ENCODE results near the gene MAMDC4. TPM values are rescaled to one million over a fixed set of nuclear protein-coding genes. Genes with fewer than 3 reads are reported as not detected.

The MAMDC4 gene
- total and polyA plus RNA-seq, 2 of the 8 experiments (the other 6 are each of a cell fraction or from before 2014, with no cell fraction given), result 3.1 to 4.5 TPM

DNA sequence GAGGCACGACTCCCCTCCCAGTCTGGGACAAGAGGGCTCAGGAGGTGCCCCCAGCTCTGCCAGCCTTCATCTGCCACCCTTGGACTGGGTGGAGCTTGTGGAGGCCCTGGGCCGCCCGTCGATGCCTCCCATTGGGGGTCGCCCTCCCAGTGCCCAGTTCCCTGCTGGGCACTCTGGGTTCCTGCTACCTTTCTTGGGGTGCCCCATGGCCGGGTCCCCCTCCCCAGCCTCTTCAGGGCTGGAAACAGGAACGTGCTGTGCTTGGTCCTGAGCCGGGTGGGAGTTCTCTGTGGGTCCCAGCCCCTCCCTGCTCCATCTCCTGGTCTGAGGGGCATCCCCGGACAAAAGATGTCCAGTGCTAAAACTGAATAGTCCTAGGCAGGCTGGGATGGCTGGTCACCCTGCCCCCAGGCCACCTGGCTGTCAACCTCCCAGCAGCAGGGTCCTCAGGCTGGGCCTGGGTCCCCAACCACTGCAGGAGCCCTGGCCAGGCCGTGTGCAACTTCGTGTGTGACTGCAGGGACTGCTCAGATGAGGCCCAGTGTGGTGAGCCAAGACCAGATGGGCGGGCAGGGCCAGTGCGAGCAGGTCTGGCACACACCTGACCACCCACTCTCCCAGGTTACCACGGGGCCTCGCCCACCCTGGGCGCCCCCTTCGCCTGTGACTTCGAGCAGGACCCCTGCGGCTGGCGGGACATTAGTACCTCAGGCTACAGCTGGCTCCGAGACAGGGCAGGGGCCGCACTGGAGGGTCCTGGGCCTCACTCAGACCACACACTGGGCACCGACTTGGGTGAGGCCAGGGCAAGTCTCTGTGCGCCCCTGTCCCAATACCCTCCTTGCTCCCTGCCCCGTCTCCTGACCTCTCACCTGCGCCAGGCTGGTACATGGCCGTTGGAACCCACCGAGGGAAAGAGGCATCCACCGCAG is 784 bp downstream of the MAMDC4 start:
- Histone ChIP-seq H3K4me1 (replicated peaks in 1 of 4; ENCODE audit: control insufficient read depth in 3 of 4, insufficient read depth in 4 of 4, low read length in 3 of 4) (peaks cover 0 to 10% (median 3%) of the 10 kb centered on the region in 4 experiments; a peak in 5 of 7 replicates), H2BK12ac (ENCODE audit: low read depth, low read length) (no peak overlapping the region), H4K5ac (ENCODE audit: insufficient read length, low read depth, low read length) (no peak overlapping the region), H3K9ac (replicated peaks in 1 of 4; ENCODE audit: extremely low read depth in 1 of 4, low read depth in 3 of 4, low read length in 3 of 4) (no peak overlapping the region), H3K23me2 (ENCODE audit: low read depth, low read length) (peaks cover 6% of the 10 kb centered on the region), H3K79me1 (ENCODE audit: low read depth, low read length) (no peaks in the 10 kb centered on the region; the same call in 1 of the 2 replicates), H3K4ac (replicated peaks; ENCODE audit: insufficient read length, low read depth, low read length) (no peak overlapping the region), H3K56ac (replicated peaks; ENCODE audit: insufficient read length, low read depth, low read length) (no peak overlapping the region), H3K27ac (ENCODE audit: low read depth, low read length) (no peak overlapping the region), H3K4me3 (ENCODE audit: extremely low read depth in 1 of 4, insufficient read depth in 2 of 4, low read depth in 3 of 4, low read length in 4 of 4) (no peak overlapping the region), H2AFZ (ENCODE audit: low read length) (no peak overlapping the region), H3K27me3 (replicated peaks in 1 of 4; ENCODE audit: control insufficient read depth in 3 of 4, extremely low read depth in 1 of 4, insufficient read depth in 3 of 4, low read length in 3 of 4) (no peaks in the 10 kb centered on the region), H2BK5ac (ENCODE audit: low read depth, low read length) (no peak overlapping the region), H3K36me3 (ENCODE audit: control insufficient read depth in 2 of 4, insufficient read depth in 4 of 4, low read length in 3 of 4) (peaks cover 0 to 7% (median 3%) of the 10 kb centered on the region in 4 experiments; a peak in 5 of 8 replicates), H2BK120ac (replicated peaks; ENCODE audit: low read depth, low read length) (no peak overlapping the region), H3K4me2 (ENCODE audit: insufficient read depth in 1 of 2, low read depth in 2 of 2, low read length in 2 of 2) (no peak overlapping the region), H3K23ac (ENCODE audit: insufficient read length) (no peak overlapping the region), H3K79me2 (ENCODE audit: control insufficient read depth in 1 of 2, insufficient read depth in 2 of 2, low read length in 2 of 2) (no peaks in the 10 kb centered on the region), H2AK5ac (ENCODE audit: low read depth, low read length) (no peak overlapping the region), H2BK20ac (ENCODE audit: low read length) (no peak overlapping the region), H2BK15ac (ENCODE audit: low read length) (no peak overlapping the region), H3K18ac (ENCODE audit: extremely low read depth, low read length) (no peak overlapping the region), H4K8ac (ENCODE audit: extremely low read depth, insufficient read depth, low read length) (0 out of 2 replicates have a peak overlapping the region, but pooled peaks have one; percentile 25), H4K20me1 (replicated peaks in 1 of 2; ENCODE audit: control insufficient read depth in 1 of 2, insufficient read depth in 2 of 2, low read length in 2 of 2) (peaks cover 7 to 12% of the 10 kb centered on the region in 2 experiments), H4K91ac (replicated peaks; ENCODE audit: insufficient read length, low read length) (peak overlapping the region; percentile 9), H3K14ac (ENCODE audit: insufficient read length) (no peak overlapping the region), H3K9me3 (ENCODE audit: insufficient read depth in 2 of 2, low read depth in 1 of 2, low read length in 1 of 2) (no peaks in the 10 kb centered on the region)
- ChIA-PET POLR2A (ENCODE audit: partially characterized antibody) (interaction anchor here (0.8 to 16.2 kb wide), 5 partner anchors 9 to 34 kb away, joined by 4 to 248 read pairs (median 5); partner anchors contain the start of genes AJM1, EDF1 and TRAF2), CTCF (ENCODE audit: partially characterized antibody) (interaction anchor here (1.2 to 1.8 kb wide), 2 partner anchors 10 kb away, joined by 3 to 6 read pairs; partner anchors contain the start of gene AJM1)
- no peak for TF ChIP-seq EGR1 (IDR thresholded peaks at IDR 0.05; ENCODE audit: borderline replicate concordance, low read depth, low read length)
- TF ChIP-seq POLR2AphosphoS5 (IDR thresholded peaks at IDR 0.05; ENCODE audit: low read depth, low read length), result 0 out of 2 replicates have a peak, but pooled peaks have one; percentile 17
- WGBS, 2 experiments (ENCODE audit: extremely low coverage in 1 of 2, insufficient coverage in 1 of 2, insufficient read length in 1 of 2, insufficient replicate concordance in 2 of 2, low coverage in 1 of 2, low lambda C conversion rate in 2 of 2, missing lambda C conversion rate in 1 of 2), result 89% methylated on average over 29 of the region's 29 CpGs; no CpG with 5 or more reads in 1 of the 2 experiments
- FAIRE-seq, result no peak
- DNase-seq (ENCODE audit: low read depth in 1 of 2, low spot score in 2 of 2), result peak in 1 of 2 experiments; percentile 48

All from H1 (cell line).